Inflammatory macrophage (primary cell): Measurements from ENCODE around the gene LIN28A.

Source experiments
- DNase-seq, 2 donors: peaks; one replicate each; pipeline ENCODE4 v3.0.0-alpha.2; 2020 to 2022

LIN28A gene

DNA sequence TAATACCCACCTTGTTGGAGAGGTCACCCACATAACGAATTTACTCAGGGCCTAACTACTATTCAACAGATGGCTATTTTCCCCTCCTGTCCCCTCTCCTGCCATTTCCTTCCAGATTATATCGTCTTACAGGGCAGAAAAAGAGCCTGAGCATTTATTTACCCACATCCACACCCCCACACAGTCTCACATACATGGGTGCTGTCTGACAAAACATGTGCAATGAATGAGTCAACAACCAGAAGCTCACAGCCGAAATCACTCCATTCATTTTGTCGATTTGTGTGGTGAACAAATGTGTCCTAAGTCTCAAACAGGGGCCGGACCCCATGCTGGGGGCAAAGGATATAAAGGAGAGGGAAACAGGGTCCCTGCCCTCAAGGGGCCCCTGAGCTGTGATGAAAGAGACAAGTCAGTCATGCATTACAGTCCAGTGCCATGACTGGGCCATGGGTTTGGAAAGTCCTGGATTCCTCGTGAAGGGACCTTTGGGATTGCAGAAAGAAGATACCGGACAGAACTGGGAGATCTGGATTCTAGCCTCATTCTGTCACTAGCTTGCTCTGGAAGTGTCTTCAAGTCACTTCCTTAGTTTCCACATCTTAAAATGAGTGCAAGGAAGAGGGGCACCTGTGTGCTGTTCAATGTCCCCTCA is 21.7 kb upstream of the LIN28A start:
- peak in 1 of 2 donors; percentile 35 for DNase-seq

DNA sequence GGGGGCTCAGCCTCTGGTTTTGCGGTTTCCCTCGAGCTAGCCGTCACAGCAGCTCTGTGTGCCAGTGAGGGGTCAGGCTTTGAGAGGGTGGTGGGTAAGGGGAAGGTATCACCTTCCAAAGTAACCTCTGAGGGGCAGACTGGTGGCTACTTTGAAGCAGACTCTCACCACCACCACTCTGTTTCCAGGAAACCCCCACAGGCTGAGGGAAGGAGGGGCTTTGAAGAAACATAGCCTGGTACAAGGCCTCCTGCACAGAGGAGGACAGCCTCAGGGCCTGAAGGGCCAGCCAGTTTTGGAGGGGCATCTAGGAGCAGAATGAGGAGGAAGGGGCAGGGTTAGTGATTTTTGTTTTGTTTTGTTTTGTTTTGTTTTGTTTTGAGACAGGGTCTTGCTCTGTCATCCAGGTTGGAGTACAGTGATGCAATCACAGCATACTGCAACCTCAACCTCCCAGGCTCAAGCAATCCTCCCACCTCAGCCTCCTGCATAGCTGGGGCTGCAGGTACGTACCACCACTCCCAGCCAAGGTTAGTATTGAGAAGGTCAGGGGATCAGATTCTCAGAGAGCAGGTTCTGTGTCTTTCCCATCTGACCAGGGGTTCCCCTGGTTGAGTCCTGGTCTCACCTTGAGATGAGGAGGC is 20.9 kb upstream of the LIN28A start:
- no peak for DNase-seq

DNA sequence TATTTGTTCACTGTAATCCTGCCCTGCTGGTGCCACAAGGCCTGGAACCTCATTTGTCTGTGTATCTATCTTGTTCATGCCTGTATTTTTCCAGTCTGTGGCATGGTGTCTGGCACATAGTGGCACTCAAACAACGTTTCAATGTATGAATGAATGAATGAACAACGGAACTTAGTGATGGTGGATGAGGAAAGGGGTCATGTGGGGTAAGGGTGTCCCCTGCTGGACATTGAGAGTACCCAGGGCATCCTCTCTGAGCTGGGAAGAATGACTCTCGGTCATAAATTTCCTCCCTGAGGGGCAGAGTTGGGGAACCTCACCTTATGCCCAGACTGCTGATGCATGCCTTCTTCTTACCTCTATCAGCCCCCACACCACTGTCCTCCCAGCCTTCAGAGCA is 19.2 kb upstream of the LIN28A start:
- DNase-seq = peak; percentile 65 to 68

DNA sequence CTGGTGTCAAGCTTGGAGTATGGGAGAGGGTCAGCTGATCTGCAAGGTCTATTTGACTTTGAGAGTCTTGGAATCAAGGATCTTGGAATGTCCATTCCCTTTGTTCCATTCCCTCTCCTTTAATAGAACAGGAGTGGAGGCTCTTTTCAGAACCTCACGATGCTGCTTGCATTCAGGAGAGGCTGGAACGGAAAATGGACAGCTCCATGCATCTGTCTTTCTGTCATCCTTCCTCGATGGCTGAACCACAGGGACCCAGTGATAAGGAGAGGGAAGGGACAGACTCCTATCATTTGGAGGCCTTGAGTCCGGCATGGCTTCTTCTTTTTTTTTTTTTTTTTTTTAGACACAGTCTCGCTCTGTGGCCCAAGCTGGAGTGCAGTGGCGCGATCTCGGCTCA is 14.9 kb upstream of the LIN28A start:
- DNase-seq = no peak

DNA sequence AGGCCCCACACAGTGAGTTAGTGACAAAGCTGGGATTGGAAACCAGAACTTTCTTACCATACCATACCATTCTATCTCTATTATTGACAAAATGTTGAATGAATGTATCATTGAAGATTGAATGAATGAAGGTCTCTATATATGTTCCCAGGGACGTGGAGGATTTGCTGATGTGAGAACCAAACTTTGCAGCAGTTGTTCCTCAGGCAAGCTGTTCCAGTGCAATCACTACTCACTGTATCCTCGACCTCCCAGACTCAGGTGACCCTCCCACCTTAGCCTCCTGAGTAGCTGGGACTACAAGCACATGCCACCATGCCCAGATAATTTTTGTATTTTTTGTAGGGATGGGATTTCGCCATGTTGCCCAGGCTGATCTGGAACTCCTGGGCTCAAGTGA is 11.6 kb upstream of the LIN28A start:
- DNase-seq = no peak

DNA sequence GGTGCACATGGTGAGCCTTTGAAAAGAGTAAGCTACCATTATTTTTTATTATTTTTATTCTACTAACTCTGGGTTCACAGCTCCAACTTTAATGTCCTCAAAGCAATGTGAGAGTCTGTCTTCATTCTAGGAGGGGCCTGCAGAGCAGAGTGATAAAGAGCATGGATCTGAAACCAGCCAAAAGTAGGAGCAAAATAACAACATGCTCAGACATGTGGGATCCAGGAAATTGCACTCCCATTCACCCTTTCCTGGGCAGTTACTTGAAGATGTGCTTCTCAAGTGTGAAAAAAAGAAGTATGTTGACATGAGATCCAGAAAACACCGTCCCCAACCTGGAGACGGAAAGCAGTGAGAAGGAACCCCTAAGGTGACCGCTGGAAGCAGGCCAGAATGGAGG is 8.7 kb upstream of the LIN28A start:
- no peak for DNase-seq

DNA sequence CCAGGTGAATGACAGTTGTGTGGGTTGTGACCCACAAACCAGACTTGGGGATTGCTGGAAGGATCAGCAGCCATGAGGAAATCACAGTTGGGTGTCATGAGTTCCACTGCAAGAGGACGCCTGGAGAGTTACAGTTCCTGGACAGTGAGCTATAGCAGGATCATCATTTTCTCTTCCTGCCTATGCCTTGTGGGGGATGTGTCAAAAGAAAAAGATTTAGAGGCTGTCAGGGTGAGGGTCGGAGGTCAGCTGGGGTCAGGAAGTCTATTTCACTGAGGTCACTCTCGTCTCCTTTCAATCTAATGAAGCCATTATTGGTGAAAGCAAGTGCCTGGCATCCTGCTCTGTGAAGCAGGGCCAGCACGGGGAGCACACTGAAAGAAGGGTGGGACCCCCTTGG is 7.0 kb upstream of the LIN28A start:
- DNase-seq = peak in 1 of 2 donors; percentile 30

DNA sequence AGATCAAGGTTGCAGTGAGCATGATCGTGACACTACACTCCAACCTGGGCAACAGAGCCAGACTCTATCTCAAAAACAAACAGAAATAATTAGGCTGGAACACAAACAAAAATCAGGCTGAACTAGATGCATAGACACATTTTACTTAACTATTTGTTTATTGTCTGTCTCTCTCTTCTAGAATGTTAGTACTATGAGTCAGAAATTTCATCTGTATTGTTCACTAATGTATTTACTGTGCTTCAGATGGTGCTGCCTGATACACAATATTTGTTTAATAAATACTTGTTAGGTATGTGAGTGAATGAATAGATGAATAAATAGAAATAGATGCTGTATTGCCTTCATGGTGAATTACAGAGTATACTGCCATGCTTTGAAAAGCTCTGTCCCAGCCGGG is 6.0 kb upstream of the LIN28A start:
- no peak for DNase-seq

DNA sequence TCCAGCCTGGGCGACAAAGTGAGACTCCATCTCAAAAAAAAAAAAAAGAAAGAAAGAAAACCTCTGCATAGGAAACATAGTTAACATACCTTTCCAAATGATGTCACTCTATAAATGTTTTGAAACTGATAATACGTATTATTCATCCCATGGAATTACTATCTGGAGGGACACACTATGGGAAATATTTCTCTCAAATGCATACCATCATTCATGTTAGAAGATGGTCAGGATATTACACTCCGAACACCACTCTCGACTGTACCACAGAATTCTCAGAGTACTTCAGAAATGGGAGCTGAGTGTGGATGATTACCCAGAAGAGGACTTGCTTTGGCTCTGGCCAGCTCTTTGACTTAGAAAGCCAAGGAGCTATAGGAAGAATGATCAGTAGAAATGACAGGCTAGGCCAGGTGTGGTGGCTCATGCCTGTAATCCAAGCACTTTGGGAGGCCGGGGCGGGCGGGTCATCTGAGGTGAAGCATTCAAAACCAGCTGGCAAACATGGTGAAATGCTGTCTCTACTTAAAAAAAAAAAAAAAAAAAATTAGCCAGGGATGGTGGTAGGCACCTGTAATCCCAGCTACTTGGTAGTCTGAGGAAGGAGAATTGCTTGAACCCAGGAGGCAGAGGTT is 5.2 kb upstream of the LIN28A start:
- DNase-seq = no peak

DNA sequence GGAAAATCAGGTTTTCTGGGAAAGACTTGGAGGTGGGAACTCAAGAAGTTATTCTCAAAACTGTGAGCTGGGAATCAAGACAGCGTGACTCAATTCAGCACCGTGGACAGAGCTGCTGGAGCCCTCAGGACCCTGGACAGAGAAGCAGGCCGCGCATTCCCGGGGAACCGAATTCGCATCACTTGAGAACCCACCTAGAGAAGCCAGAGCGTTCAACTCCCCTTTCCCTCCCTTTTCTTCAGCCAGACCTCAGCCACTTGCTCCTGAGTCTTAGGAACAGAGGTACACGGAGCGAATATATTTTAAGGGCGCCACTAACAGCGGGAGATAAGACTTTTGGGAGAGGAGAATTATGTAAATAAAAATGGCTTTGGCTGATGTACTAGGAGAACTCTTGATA is 2.0 kb upstream of the LIN28A start:
- peak; percentile 64 to 77 for DNase-seq

DNA sequence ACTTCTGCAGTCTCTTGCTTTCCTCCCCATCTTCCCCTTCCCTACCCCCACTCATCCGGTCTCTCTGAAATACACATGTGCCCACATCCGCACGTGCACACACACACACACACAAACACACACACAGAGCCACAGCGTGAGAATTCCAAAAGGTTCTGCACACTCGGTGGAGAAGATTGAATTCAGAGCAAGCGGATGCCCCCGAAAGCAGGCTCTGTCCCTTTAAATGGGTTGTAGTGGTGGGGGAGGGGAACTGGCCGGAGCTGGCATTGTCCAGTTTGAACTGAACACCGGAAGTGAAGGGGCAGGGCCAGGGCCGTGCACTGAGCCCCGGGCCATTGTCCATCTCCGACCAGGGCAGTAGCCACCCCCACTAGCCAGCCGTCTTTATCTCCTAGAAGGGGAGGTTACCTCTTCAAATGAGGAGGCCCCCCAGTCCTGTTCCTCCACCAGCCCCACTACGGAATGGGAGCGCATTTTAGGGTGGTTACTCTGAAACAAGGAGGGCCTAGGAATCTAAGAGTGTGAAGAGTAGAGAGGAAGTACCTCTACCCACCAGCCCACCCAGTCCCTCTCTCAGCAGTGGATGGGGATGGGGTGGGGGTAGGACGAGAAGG is 1.3 kb upstream of the LIN28A start:
- DNase-seq = no peak

DNA sequence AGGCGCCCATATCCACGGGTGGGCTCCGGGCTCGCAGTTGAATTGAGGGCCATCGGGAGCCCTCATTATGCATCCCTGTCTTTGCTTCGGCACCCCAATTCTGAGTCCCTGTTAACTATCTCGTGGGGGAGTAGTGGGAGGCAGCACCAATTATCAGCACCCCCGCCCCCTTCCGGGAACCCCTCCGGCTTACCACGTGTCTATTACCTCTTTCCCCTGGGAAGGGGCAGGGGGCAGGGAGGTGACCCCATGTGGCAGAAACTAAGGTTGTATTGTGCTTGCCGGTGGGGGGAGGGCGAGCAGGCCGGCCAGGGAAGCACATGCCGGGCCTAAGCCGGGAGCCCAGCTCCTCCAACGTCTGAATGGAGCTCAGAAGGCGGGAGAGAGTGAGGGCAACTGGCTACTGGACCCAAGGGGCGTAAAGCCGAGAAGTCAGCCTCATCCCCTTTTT is 1.0 kb downstream of the LIN28A start:
- no peak for DNase-seq

DNA sequence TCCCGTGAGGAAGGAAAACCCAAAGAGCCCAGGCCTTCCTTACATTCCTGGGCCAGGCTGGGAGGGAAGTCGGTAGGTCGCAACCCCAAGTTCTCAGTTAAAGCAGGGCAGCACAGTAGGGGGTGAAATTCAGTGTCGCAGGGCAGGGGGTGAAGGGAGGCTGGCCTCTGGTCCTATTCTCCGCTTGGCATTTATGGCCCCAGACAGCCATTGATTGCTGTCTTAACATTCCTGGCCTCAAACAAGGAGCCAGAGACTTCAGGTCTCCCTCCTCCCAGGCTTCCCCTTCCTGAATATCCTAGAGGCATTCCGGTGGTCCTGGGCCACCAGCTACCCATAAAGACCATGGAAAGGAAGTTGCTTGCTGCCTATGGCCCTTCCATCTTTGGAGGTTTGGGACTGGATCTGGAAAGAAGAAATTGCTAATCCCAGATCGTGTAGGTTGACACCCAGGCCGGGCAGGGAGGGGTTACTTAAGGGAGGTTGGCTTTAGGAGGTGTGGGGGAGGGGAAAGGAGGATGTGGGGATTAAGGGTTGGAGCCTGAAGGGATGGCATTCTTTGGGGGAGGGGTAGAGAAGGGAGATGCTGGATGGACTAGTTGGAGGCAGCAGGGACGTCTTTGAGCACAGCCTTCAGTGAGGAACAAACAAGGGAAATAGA is 1.7 kb downstream of the LIN28A start:
- no peak for DNase-seq

DNA sequence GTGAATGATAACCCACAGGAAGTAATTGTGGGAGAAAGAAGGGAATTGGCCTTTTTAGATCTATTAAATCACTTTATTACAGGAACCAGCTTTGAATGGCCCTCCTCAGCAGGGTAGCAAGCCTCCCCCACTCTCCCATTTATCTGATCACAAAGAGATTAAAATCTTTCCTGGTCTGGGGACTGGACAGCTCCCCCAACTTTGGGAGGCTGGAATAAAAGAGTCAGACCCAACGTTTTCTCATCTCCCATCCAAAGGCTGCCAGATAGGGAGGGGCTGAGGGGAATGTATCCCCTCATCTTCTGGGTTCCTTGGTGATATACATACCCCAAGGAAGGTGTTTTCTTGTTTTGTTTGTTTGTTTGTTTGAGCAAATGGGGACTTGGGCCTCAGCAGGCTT is 2.4 kb downstream of the LIN28A start:
- DNase-seq = no peak

DNA sequence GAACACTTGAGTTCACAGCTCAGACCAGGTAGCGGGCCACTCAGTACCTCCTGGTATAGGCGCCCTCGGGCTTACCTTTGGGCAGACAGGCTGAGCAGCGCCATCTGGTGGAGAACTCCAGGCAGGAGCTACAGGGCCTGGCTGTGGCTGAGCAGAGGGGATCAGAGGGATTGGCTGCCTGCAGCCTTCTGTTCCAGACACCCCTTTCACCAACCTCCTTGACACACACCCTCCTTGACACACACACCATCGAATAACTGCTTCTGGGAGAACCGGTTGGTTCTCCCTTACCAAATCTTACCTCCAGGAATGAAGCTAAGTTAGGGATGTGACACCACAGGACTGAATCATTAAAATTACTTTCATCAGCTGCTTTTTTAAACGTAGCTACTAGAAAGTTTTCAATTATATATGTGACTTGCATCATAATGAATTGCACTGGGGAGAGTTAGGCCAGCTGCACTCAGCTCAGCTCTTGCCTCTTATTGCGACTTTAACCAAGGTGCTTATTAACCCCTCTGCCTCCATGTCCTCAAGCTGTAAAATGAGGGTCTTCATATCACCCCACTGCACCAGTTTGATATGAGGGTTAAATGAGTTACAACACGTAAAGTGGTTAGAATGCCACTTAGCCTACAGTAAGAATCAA is 6.6 kb downstream of the LIN28A start:
- peak; percentile 62 to 76 for DNase-seq

DNA sequence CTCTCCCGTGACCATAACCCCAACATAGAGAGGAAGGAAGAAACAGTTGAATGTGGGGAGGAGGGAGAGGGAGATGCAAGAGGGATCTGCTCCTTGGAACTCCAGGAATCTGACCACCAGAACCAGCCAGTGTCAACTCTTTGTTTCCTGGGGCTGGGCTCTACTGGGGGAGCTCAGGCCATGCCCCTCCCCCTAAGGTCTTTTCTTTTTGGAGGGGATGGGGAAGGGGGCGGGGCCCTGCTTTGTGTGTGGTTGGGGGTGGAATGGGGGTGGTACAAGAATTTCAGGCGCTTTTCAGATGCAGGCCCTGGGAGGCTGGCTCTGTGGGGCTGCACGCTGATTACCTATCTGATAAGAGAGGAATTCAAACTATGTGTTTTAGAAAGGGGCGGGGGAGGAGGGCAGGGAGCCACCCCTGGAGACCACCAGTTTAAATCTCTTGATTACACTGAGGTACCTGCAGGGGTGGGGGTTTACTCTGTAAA is 8.3 kb downstream of the LIN28A start:
- DNase-seq = no peak

DNA sequence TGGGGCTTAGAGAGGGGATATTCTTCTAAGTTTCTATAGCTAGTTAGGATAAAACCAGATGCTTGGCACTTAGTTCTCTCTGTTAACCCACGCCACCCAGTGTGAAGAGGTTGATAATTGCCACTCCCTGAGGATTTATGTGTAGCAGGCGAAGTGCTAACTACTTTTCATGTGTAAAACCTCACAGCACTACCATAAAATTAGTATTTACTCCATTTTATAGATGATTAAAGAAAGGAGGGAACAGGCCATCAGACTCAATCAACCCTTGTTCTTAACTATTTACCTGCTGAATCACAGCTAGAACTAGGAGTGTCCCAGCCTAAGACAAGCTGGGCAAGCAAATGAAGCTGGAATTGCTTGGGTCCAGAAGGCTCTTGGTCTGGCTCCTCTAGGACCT is 8.9 kb downstream of the LIN28A start:
- no peak for DNase-seq

DNA sequence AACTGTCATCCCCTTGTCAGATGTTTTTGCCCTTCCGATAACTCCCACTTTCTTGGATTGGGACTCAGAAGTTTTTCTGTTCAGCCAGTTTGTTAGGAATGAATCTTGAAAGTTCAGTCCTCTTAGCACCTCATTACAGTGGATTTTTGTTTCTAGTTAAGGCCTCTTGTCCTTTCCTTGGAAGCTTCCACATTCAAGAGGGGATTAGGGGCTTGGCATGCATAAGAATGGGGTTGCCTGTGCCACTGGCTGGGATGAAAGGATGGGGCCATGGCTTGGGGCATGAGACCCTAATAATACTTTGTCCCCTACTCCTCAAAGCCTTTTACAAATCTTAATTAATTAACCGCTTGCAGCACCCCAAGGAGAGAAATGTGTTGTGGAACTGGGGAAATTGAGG is 19.1 kb downstream of the LIN28A start:
- DNase-seq = no peak

DNA sequence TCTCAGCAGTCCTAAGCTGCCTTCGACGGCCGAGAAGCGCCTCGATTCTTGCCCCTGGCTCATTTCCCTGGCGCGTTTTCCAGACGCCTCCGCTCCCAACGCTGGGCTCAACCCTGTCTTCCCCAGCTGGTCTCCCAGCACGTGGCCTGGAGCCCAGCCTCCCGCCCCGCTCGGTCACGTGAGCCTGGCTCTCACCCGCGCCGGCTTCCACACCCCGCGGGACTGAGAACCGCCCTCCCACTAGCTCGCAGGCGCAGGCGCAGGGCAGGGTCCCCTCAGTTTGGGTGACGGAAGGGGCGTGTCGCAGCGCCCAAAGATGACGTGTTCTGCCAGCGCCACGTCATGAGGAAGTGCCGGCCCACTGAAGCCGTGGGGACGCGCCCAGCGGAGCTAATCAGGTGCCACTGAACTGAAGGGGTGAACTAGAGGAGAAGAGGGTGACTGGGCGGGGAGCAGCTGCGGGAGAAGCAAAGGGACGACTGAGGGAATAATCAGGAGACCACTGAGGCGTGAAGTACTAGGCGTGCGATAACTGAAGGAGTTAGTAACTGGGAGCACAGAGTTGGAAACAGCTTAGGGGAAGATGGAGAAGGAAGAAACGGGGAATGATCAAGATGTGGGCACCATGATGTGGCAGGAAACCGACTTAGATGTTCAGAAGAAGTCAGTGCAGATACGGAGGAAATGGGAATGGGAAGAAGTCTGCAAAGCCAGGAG is 21.5 kb downstream of the LIN28A start, which contains the start of gene DHDDS:
Gene DHDDS, plus strand, starts transcription at position 343 of the 717 bp plus-strand sequence. CDS start 625 bp downstream, outside the sequence.
- peak; percentile 99 for DNase-seq

DNA sequence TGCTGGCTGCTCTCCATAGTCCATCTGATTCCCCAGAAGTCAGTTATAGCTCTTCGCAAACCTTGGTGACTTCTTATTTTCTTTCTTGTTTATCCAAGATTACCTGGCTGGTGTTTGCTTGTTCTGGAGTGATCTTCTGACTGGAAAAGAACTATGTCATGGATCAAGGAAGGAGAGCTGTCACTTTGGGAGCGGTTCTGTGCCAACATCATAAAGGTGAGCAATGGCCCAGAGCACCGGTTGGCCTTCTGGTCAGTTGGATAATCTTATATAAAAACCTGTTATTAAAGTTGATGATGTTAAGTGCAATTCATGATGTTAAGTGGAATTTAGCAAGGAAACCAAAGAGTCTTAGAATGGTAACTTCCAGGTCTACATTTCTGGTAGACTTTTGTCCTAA is 22.2 kb downstream of the LIN28A start:
- no peak for DNase-seq

DNA sequence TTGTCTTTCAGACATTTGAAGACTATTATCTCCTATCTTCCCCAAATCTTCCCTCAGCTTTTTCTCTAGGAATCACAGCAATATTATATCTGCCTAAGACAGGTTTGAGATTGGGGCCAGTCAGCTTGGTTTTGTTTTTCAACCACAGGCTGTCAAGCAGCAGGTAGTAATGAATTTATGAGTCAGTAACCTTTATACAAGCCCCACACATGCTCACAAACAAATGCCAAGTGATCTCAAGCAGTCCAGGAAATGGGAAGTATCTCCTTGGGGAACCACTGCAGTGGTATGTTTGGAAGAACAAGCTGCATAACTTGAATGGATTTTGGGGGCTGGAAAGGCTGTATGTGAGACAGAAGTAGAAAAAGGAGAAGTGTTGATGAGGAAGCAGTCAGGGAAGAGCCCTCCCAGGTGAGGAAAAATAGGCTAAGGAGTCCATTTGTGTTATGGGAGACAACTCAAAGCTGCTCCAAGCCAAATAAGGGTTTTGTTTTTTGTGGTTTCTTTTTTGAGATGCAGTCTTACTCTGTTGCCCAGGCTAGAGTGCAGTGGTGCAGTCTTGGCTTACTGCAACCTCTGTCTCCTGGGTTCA is 23.6 kb downstream of the LIN28A start:
- no peak for DNase-seq
